GM19328 (cell line): Measurements from ENCODE around the gene ERC1.
"Not testable (repeated sequence)": the region's sequence is repeated elsewhere in the genome, so short reads cannot be mapped to it uniquely, and the experiment has no call there.

Experiments used
- ATAC-seq: cut with Tn5 transposase; IDR thresholded peaks from one replicate; pipeline ENCODE4 v1.9.1; 2021; ENCODE audit warnings: mild to moderate bottlenecking, moderate library complexity; ENCODE audit not compliant: unreplicated experiment

The ERC1 gene

GRCh38 chr12:1020389-1020788, 29.4 kb downstream of the ERC1 start:
- no peak for ATAC-seq

GRCh38 chr12:1022032-1022970, 31.3 kb downstream of the ERC1 start:
- ATAC-seq, result no peak

- ATAC-seq, result no peak
Observed at GRCh38 chr12:1030779-1031178, 39.8 kb downstream of the ERC1 start.

- no peak for ATAC-seq
Observed at GRCh38 chr12:1034243-1034642, 43.2 kb downstream of the ERC1 start.

- ATAC-seq, result no peak
Observed at GRCh38 chr12:1034751-1035457, 43.9 kb downstream of the ERC1 start.

- ATAC-seq, result no peak
Observed at GRCh38 chr12:1041478-1041877, 50.5 kb downstream of the ERC1 start.

- no peak for ATAC-seq
Observed at GRCh38 chr12:1044199-1044598, 53.2 kb downstream of the ERC1 start.

- no peak for ATAC-seq
Observed at GRCh38 chr12:1044696-1045095, 53.7 kb downstream of the ERC1 start.

- ATAC-seq, result no peak
Observed at GRCh38 chr12:1046727-1047126, 55.7 kb downstream of the ERC1 start.

GRCh38 chr12:1047898-1048660, 57.1 kb downstream of the ERC1 start:
- no peak for ATAC-seq

- ATAC-seq, result no peak
Observed at GRCh38 chr12:1050059-1050707, 59.2 kb downstream of the ERC1 start.

GRCh38 chr12:1051672-1052071, 60.6 kb downstream of the ERC1 start:
- not testable (repeated sequence) for ATAC-seq

GRCh38 chr12:1053690-1054089, 62.7 kb downstream of the ERC1 start:
- ATAC-seq, result no peak

GRCh38 chr12:1054117-1054870, 63.3 kb downstream of the ERC1 start:
- no peak for ATAC-seq

GRCh38 chr12:1056390-1056789, 65.4 kb downstream of the ERC1 start:
- ATAC-seq, result no peak

GRCh38 chr12:1058423-1058822, 67.4 kb downstream of the ERC1 start:
- no peak for ATAC-seq

- ATAC-seq, result no peak
Observed at GRCh38 chr12:1059162-1059561, 68.1 kb downstream of the ERC1 start.

GRCh38 chr12:1063852-1064251, 72.8 kb downstream of the ERC1 start:
- ATAC-seq, result no peak

- no peak for ATAC-seq
Observed at GRCh38 chr12:1064317-1064716, 73.3 kb downstream of the ERC1 start.

- no peak for ATAC-seq
Observed at GRCh38 chr12:1065629-1066028, 74.6 kb downstream of the ERC1 start.
